Adipocyte (in vitro differentiated cells): ENCODE results near the gene EVA1C.
A peak's percentile ranks its signal among the peaks of the same experiment; 100 is the strongest.

Source experiments
- DNase-seq: peaks from one replicate; pipeline ENCODE4 v3.0.0-alpha.2; 2015; ENCODE audit warnings: low read depth
- H3K27me3 ChIP-seq: replicated peaks from 2 replicates; pipeline ENCODE4 v1.7.0; 2013; ENCODE audit warnings: mild to moderate bottlenecking, low read length, moderate library complexity; ENCODE audit not compliant: control insufficient read depth, insufficient read depth
- H3K36me3 ChIP-seq: 2 replicates; pipeline ENCODE4 v1.7.0; 2013; ENCODE audit warnings: low read length, mild to moderate bottlenecking, moderate library complexity; ENCODE audit not compliant: control insufficient read depth, insufficient read depth, severe bottlenecking
- H3K4me1 ChIP-seq: 2 replicates; pipeline ENCODE4 v1.7.0; 2013; ENCODE audit warnings: mild to moderate bottlenecking, low read length, moderate library complexity; ENCODE audit not compliant: control insufficient read depth, insufficient read depth
- H3K4me3 ChIP-seq: 2 replicates; pipeline ENCODE4 v1.7.0; 2013; ENCODE audit warnings: mild to moderate bottlenecking, low read length, moderate library complexity
- H3K9ac ChIP-seq: 2 replicates; pipeline ENCODE4 v1.7.0; 2013; ENCODE audit warnings: mild to moderate bottlenecking, low read length, moderate library complexity
- H3K9me3 ChIP-seq: 2 replicates; pipeline ENCODE4 v1.7.0; 2013; ENCODE audit warnings: mild to moderate bottlenecking, low read length, moderate library complexity; ENCODE audit not compliant: control insufficient read depth

The EVA1C gene

DNA sequence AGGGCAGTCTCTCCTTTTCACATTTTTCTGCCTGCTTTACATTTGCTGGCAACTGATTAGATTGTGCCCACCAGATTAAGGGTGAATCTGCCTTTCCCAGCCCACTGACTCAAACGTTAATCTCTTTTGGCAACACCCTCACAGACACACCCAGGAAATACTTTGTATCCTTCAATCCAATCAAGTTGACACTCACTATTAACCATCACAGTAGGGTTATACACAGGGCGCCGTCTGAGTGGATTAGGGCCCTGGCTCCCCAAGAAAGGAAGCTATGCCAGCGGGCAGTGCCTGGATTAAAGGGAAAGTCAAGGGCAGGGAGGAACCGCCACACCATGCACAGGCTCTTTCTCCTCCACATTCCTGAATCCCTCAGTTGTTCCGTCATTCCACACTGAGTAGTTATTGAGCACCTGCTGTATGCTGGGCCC, 56.2 kb downstream of the EVA1C start:
- DNase-seq = no peak
- peaks cover 7% of the 10 kb centered on the region for H3K4me1 ChIP-seq
- no peak overlapping the region for H3K9ac ChIP-seq
- H3K36me3 ChIP-seq = peaks cover 22% of the 10 kb centered on the region
- no peaks in the 10 kb centered on the region for H3K9me3 ChIP-seq
- no peaks in the 10 kb centered on the region for H3K27me3 ChIP-seq
- no peak overlapping the region for H3K4me3 ChIP-seq

GRCh38 chr21:32469628-32470027, 57.1 kb downstream of the EVA1C start:
- no peaks in the 10 kb centered on the region for H3K4me1 ChIP-seq
- H3K9ac ChIP-seq = no peak overlapping the region
- no peak overlapping the region for H3K4me3 ChIP-seq
- no peak for DNase-seq
- H3K27me3 ChIP-seq = no peaks in the 10 kb centered on the region
- peaks cover 30% of the 10 kb centered on the region for H3K36me3 ChIP-seq
- H3K9me3 ChIP-seq = no peaks in the 10 kb centered on the region

- no peak for DNase-seq
- no peak overlapping the region for H3K9ac ChIP-seq
- H3K9me3 ChIP-seq = no peaks in the 10 kb centered on the region
- no peaks in the 10 kb centered on the region for H3K27me3 ChIP-seq
- H3K36me3 ChIP-seq = peaks cover 30% of the 10 kb centered on the region
- H3K4me1 ChIP-seq = peaks cover 5% of the 10 kb centered on the region
- H3K4me3 ChIP-seq = no peak overlapping the region
Observed at GRCh38 chr21:32470206-32470605, 57.7 kb downstream of the EVA1C start.

DNA sequence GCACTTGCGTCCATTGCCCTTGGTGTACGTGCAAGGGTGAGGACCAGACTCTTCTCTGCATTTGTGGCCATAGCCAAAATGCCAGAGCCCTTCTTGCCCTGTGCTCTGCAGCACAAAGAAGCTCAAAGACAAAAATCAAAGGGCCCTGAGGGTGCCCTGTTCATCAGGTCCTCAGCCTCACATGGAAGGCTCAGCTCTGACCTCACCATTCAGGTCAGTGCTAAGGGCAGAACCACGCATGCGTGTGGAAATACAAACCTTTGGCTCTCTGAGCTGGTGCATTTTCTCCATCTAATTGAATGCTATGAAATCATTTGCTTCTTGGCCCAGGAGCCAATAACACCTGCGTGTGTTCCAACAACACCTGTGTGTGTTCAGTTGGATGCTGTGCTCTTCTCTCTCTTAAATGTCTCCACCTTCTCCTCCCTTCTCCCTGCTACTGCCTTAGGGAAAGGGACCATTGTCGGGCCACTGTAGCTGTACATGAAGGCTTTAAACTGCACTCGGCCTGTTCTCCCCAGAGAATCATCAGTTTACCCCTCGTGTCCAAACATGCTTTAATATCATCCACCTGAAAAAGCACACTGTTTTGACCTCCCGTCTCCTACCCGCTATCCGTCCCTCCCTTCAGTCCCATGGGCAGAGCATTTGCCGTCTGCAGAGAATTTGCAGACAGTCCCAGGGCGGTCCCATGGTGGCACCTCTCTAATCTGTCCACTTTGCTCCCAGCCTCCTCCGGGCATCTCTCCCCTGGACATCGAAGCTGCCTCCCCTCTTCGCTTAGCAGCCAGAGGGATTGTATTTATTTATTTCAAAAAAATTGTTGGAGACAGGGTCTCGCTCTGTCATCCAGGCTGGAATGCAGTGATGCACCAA, 60.6 kb downstream of the EVA1C start:
- Histone ChIP-seq H3K9ac (no peak overlapping the region), H3K4me1 (peaks cover 15% of the 10 kb centered on the region), H3K36me3 (peaks cover 30% of the 10 kb centered on the region), H3K4me3 (no peak overlapping the region), H3K27me3 (no peaks in the 10 kb centered on the region), H3K9me3 (no peaks in the 10 kb centered on the region)
- DNase-seq = no peak

GRCh38 chr21:32474179-32475059, 61.9 kb downstream of the EVA1C start:
- Histone ChIP-seq H3K9me3 (no peaks in the 10 kb centered on the region), H3K9ac (no peak overlapping the region), H3K4me3 (no peak overlapping the region), H3K27me3 (no peaks in the 10 kb centered on the region), H3K36me3 (peaks cover 18% of the 10 kb centered on the region), H3K4me1 (peaks cover 15% of the 10 kb centered on the region)
- no peak for DNase-seq

GRCh38 chr21:32475162-32475812, 62.8 kb downstream of the EVA1C start:
- H3K27me3 ChIP-seq = no peaks in the 10 kb centered on the region
- peak; percentile 60 for DNase-seq
- H3K4me3 ChIP-seq = peak overlapping the region; percentile 68
- H3K9ac ChIP-seq = peak overlapping the region; percentile 54
- peaks cover 15% of the 10 kb centered on the region for H3K4me1 ChIP-seq
- H3K9me3 ChIP-seq = no peaks in the 10 kb centered on the region
- peaks cover 13% of the 10 kb centered on the region for H3K36me3 ChIP-seq

GRCh38 chr21:32476661-32477423, 64.3 kb downstream of the EVA1C start:
- no peak overlapping the region for H3K9ac ChIP-seq
- H3K36me3 ChIP-seq = peaks cover 13% of the 10 kb centered on the region
- no peaks in the 10 kb centered on the region for H3K9me3 ChIP-seq
- peaks cover 15% of the 10 kb centered on the region for H3K4me1 ChIP-seq
- no peak for DNase-seq
- H3K27me3 ChIP-seq = no peaks in the 10 kb centered on the region
- no peak overlapping the region for H3K4me3 ChIP-seq

- no peaks in the 10 kb centered on the region for H3K27me3 ChIP-seq
- no peak overlapping the region for H3K9ac ChIP-seq
- H3K9me3 ChIP-seq = no peaks in the 10 kb centered on the region
- H3K4me3 ChIP-seq = no peak overlapping the region
- peaks cover 15% of the 10 kb centered on the region for H3K4me1 ChIP-seq
- no peak for DNase-seq
- H3K36me3 ChIP-seq = peaks cover 13% of the 10 kb centered on the region
Observed at GRCh38 chr21:32477424-32477745, 64.9 kb downstream of the EVA1C start.

DNA sequence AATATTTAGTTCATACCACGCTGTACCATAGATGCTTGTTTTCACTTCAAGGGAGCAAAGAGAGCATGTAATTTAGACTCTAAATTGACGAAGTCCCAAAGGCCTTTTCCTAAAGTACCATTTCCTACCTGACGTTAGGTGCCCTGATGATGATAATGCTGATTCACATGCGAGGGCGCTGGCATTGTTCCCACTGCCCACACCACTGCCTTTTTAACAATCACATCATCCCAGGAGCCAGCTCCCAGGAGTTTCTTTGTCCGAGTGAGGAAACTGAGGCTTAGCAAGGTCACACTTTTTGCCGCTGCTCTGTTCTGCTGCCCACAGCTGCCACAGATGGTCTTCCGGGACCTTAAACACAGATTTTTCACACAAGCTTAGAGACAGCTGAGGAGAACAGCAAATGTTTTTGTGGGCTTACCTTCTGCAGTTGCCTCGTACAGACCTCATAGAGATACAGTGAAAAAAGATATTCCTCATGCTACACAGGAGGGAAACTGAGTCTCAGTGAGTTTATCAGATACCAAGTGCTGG, 69.4 kb downstream of the EVA1C start:
- H3K9me3 ChIP-seq = no peaks in the 10 kb centered on the region
- no peaks in the 10 kb centered on the region for H3K36me3 ChIP-seq
- no peaks in the 10 kb centered on the region for H3K4me1 ChIP-seq
- no peaks in the 10 kb centered on the region for H3K27me3 ChIP-seq
- H3K9ac ChIP-seq = no peak overlapping the region
- no peak for DNase-seq
- no peak overlapping the region for H3K4me3 ChIP-seq

GRCh38 chr21:32482565-32483292, 70.2 kb downstream of the EVA1C start:
- H3K9ac ChIP-seq = no peak overlapping the region
- no peaks in the 10 kb centered on the region for H3K36me3 ChIP-seq
- no peaks in the 10 kb centered on the region for H3K27me3 ChIP-seq
- DNase-seq = no peak
- no peaks in the 10 kb centered on the region for H3K4me1 ChIP-seq
- H3K4me3 ChIP-seq = no peak overlapping the region
- H3K9me3 ChIP-seq = no peaks in the 10 kb centered on the region
